Stimulated activated CD8-positive, alpha-beta memory T cell treated with anti-CD3 and anti-CD28 coated beads, Interleukin-15, amount 100 ng/mL, for 4 hours (primary cell): ENCODE measurements around the gene CYP4F22.
"Not testable (repeated sequence)": the region's sequence is repeated elsewhere in the genome, so short reads cannot be mapped to it uniquely, and the experiment has no call there.

ENCODE experiments used
- DNase-seq, 2 donors: peaks; one replicate each; pipeline ENCODE4 v3.0.0-alpha.2; 2020; ENCODE audit warnings: low read depth in 2 of 2

The CYP4F22 gene

GRCh38 chr19:15570420-15570819 is 62.1 kb downstream of the CYP4F22 start:
- no peak for DNase-seq

GRCh38 chr19:15575406-15575805 is 67.1 kb downstream of the CYP4F22 start:
- no peak for DNase-seq

- no peak for DNase-seq
Observed at GRCh38 chr19:15576526-15577156, 68.3 kb downstream of the CYP4F22 start.

- no peak for DNase-seq
Observed at GRCh38 chr19:15577184-15577771, 69.0 kb downstream of the CYP4F22 start.

- no peak for DNase-seq
Observed at GRCh38 chr19:15583346-15583745, 75.0 kb downstream of the CYP4F22 start.

- DNase-seq = no peak
Observed at GRCh38 chr19:15584095-15584494, 75.8 kb downstream of the CYP4F22 start.

GRCh38 chr19:15584541-15585115 is 76.3 kb downstream of the CYP4F22 start:
- peak; percentile 47 to 71 for DNase-seq

- DNase-seq = no peak
Observed at GRCh38 chr19:15587663-15588062, 79.3 kb downstream of the CYP4F22 start.

- no peak for DNase-seq
Observed at GRCh38 chr19:15588265-15588664, 79.9 kb downstream of the CYP4F22 start.

DNA sequence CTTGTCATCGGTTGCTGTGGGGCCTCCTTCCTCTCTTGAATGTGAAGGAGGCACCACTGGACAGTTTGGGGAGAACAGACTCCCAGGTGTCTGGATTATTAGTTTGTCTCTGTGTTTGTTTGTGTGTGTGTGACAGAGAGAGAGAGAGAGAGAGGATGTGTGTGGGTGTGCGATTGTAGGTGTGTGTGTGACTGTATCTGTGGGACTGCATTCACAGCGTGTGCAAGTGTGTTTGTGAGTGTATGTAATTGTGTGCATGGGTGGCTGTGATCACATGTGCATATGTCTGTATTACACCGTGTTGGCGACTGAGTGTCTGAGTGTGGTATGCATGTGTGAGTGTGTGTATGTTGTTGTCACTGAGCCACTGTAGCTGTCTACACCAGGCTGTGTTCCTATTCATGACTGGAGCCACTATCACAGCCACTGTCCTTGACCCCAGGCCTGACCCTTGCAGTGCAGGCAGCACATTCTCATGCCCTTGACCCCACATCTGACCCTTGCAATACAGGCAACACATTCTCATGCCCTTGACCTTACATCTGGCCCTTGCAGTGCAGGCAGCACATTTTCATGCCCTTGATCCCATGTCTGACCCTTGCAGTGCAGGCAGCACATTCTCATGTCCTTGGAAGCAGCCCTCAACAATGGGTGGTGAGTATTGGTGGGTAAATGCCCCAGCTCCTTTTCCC is 81.6 kb downstream of the CYP4F22 start:
- DNase-seq = no peak

DNA sequence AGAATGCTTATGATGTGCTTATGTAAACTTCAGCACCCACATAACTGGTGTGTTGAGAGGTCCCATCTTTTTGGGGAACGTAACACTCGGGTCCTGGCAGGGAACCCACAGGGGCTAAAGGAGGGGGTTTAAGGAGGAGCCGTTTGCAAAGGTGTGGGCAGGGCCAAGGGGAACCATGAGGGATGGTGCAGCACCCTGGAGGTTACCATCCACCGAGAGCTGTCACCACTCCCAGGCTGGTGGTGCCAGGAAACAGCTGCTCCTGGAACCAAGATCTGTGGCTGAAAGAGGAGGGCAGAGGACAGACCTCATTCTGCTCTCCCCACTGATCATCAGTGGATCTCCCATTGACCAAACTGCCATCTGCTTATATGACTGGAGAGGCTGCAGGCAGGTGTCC is 83.5 kb downstream of the CYP4F22 start:
- no peak for DNase-seq

DNA sequence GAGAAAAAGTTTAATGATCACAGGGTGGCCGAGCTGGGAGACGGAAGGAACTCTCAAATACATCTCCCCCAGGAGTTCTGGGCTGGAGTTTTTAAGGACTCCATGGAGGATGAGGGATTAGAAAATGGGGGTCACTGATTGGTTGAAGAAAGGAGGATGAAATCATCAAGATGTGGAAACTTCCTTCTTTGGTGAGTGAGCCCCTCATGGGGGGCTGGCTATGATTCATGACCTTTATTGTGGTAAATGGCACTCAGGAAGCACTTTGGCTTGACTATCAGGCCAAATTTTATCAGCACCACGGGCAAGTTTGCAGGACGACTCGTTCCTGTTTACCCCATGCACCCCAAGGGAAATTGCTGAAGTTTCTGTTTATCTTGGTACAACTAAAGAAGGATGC is 84.2 kb downstream of the CYP4F22 start:
- not testable (repeated sequence) for DNase-seq

DNA sequence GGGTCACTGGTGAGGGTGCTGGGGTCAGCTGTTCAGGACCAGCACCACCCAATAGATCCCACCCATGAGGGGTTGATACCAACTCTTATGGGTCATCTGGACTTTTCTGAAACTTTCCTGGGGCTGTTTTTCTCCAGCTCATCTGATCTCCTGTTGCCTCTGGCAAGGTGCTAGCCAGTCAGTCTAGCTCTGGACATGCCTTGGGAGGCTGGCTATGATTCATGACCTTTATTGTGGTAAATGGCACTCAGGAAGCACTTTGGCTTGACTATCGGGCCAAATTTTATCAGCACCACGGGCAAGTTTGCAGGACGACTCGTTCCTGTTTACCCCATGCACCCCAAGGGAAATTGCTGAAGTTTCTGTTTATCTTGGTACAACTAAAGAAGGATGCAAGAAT is 85.4 kb downstream of the CYP4F22 start:
- DNase-seq = not testable (repeated sequence)

GRCh38 chr19:15595069-15595468 is 86.7 kb downstream of the CYP4F22 start:
- DNase-seq = no peak
